ENCODE data around the gene PHKB.

GRCh38 chr16:47722046-47722445, 260.9 kb downstream of the PHKB start:
- TF ChIP-seq FOXP2 (optimal IDR thresholded peaks at IDR 0.05; ENCODE audit: borderline replicate concordance, extremely low read depth, extremely low read length, insufficient read depth) (no peak), POLR2AphosphoS5 (IDR thresholded peaks at IDR 0.05; ENCODE audit: low read depth, low read length) (no peak), TAF1 (IDR thresholded peaks at IDR 0.05; ENCODE audit: borderline replicate concordance, insufficient read depth, low read length) (no peak)

Measured in PFSK-1 (cell line).